GM12873 (cell line): ENCODE results near the gene IMPACT.

Source experiments
- CTCF ChIP-seq: IDR thresholded peaks from 2 replicates; pipeline ENCODE4 v1.5.1; 2012; ENCODE audit warnings: low read depth, mild to moderate bottlenecking, moderate library complexity, low read length, control low read depth; ENCODE audit not compliant: insufficient read depth; ENCODE audit errors: missing control alignments

IMPACT gene

GRCh38 chr18:24396082-24396633, 30.3 kb upstream of the IMPACT start:
- no peak for TF ChIP-seq CTCF

GRCh38 chr18:24397131-24397693, 29.3 kb upstream of the IMPACT start:
- TF ChIP-seq CTCF: no peak

GRCh38 chr18:24397694-24398368, 28.6 kb upstream of the IMPACT start, which contains the start of gene OSBPL1A:
TSS of gene OSBPL1A (minus strand) at chr18:24397824. CDS start at chr18:24377533, 20,291 bp downstream.
- TF ChIP-seq CTCF: no peak

- no peak for TF ChIP-seq CTCF
Observed at GRCh38 chr18:24398540-24398939, 27.9 kb upstream of the IMPACT start.

GRCh38 chr18:24400587-24400986, 25.9 kb upstream of the IMPACT start:
- no peak for TF ChIP-seq CTCF

GRCh38 chr18:24402209-24402785, 24.2 kb upstream of the IMPACT start:
- peak; percentile 45 for TF ChIP-seq CTCF

- TF ChIP-seq CTCF: no peak
Observed at GRCh38 chr18:24403076-24403475, 23.4 kb upstream of the IMPACT start.
